VCaP (cell line): ENCODE measurements around the gene EXOC1.

Source experiments
- H3K27ac ChIP-seq: fragments of 450-650 bp; 2 replicates; pipeline ENCODE4 v1.5.1; 2017
- CTCF ChIP-seq: fragments of 450-650 bp; conservative IDR thresholded peaks from 2 replicates; pipeline ENCODE4 v1.5.1; 2017; ENCODE audit warnings: mild to moderate bottlenecking, moderate library complexity

The EXOC1 gene, protein sequence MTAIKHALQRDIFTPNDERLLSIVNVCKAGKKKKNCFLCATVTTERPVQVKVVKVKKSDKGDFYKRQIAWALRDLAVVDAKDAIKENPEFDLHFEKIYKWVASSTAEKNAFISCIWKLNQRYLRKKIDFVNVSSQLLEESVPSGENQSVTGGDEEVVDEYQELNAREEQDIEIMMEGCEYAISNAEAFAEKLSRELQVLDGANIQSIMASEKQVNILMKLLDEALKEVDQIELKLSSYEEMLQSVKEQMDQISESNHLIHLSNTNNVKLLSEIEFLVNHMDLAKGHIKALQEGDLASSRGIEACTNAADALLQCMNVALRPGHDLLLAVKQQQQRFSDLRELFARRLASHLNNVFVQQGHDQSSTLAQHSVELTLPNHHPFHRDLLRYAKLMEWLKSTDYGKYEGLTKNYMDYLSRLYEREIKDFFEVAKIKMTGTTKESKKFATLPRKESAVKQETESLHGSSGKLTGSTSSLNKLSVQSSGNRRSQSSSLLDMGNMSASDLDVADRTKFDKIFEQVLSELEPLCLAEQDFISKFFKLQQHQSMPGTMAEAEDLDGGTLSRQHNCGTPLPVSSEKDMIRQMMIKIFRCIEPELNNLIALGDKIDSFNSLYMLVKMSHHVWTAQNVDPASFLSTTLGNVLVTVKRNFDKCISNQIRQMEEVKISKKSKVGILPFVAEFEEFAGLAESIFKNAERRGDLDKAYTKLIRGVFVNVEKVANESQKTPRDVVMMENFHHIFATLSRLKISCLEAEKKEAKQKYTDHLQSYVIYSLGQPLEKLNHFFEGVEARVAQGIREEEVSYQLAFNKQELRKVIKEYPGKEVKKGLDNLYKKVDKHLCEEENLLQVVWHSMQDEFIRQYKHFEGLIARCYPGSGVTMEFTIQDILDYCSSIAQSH

DNA sequence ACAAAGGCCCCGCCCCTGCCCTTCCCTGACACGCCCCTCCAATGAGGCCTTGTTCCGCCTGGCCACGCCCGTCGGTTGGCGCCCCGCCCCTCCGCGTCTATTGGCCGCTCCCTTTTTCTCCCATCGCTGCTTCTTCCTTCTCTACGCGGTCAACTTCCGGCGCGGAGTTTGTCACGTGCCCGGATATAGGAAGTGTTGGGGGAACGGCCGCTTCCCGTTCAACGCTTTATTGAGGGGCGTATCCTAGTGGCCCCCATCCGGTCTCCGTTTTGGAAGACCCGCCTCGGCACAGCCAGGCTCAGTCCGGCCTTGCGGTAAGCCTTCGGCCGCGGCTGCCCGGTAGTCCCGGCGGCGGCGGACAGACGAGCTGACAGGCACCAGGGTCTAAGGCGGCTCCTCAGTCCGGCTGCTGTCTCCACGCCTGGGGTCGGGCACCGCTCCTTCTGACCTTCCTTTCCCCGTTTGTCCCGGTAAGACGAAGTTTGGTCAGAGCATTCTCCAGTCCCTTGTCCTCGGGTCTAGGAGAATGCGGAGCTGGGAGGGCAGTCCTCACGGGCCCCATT lies at the start of gene EXOC1:
Gene EXOC1, plus strand, starts transcription at position 165 of the 563 bp plus-strand sequence. CDS start 4,676 bp downstream, outside the sequence.
- H3K27ac ChIP-seq, result peak within 1 kb of the TSS; percentile 74
- no peak for TF ChIP-seq CTCF

- no peak overlapping the region for H3K27ac ChIP-seq
- no peak for TF ChIP-seq CTCF
These were observed 45.9 kb upstream of the EXOC1 start for GRCh38 chr4:55807556-55807955.

- TF ChIP-seq CTCF, result no peak
- H3K27ac ChIP-seq, result no peak overlapping the region
These were observed 45.3 kb upstream of the EXOC1 start for GRCh38 chr4:55808186-55808585.

DNA sequence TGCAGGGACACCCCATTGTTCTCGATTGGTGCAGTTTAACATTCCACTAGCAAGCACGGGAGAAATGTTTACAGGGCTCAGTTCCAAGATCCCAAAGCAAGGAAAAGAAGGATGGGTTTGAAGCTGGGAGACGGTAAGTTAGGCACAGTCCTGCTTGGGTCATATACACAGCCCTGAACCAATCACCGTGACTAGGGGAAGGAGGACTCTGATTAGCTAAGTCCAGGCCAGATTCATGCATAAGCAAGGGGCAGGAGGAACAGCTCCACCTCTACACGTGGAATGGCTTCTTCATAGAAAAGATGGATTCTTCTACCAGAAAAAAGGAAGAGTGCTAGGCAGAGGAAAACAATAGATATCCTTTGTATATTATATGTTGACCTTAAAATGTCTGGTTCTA lies 44.8 kb upstream of the EXOC1 start:
- TF ChIP-seq CTCF, result no peak
- H3K27ac ChIP-seq, result no peak overlapping the region

DNA sequence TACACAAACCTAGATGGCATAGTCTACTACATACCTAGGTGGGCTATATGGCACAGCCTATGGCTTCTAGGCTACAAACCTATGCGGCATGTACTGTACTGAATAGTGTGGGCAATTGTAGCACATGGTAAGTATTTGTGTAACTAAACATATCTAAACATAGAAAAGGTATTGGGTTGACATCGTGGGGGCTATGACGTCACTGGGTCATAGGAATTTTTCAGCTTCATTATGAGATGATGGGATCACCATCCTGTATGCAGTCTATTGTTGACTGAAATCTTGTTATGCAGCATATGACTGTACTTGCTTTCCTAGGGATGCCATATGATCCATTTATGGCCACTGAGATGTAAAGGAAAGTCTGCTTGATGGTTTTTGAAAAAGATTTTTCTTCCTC lies 35.8 kb upstream of the EXOC1 start:
- no peak for TF ChIP-seq CTCF
- no peak overlapping the region for H3K27ac ChIP-seq

- no peak within 1 kb of the TSS for H3K27ac ChIP-seq
- TF ChIP-seq CTCF, result no peak
These were observed 33.8 kb upstream of the EXOC1 start, which contains the start of gene EXOC1L for GRCh38 chr4:55819634-55820033. Gene EXOC1L, plus strand, starts transcription at chr4:55819790. Its CDS starts 237 bp downstream, at chr4:55820027.

DNA sequence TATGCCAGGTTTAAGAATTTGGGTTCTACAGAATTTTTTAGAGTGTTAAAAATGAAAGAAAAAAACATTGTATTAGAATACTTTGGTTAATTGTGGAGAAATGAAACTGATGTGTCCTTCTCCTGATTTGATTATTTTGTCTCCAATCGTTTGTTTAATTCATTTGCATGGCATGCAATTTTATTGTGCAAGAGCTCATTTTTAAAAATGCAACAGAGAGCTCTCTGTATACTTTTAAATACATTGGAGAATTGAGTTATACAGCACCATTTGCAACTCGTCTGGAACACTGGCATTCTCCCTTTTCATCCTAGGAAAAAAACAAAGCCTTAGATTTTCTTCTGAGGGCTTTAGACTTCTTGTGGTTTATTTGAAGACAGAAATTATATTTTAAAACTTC lies 33.2 kb upstream of the EXOC1 start:
- no peak for TF ChIP-seq CTCF
- no peak overlapping the region for H3K27ac ChIP-seq
